Left cardiac atrium (tissue), 4 donors: ENCODE measurements around the gene ENO1. TPM values are rescaled to one million over a fixed set of nuclear protein-coding genes. Genes with fewer than 3 reads are reported as not detected.
A peak's percentile ranks its signal among the peaks of the same experiment; 100 is the strongest.
"Not testable (repeated sequence)": the region's sequence is repeated elsewhere in the genome, so short reads cannot be mapped to it uniquely, and the experiment has no call there.

Source experiments
- ATAC-seq, 2 donors: fragments of 200-7000 bp; cut with Tn5 transposase; one replicate each; pipeline ENCODE4 v1.9.1; 2020; ENCODE audit warnings: mild to moderate bottlenecking in 2 of 2, moderate library complexity in 2 of 2
- DNase-seq: peaks from one replicate; pipeline ENCODE4 v3.0.0-alpha.2; 2020
- intact Hi-C, 2 donors: fragments of 100-400 bp; cut with DNase I; formaldehyde crosslinking; loops; one replicate each; pipeline versions ENCODE4 v1.14.1 to v1.15.1; 2022 to 2023
- total RNA-seq, 2 donors: library from RNA; stranded (reverse); fragmentation: NEBNext Ultra II Directional; extraction: Animal tissue kit (Norgen Biotek cat#: 25700); gene quantifications; one replicate each; pipeline ENCODE4 v1.2.1, GENCODE V29; 2021
- donor health status: DM: no; HTN: yes; CAD: no.
- donor health status: DM: no; HTN: yes; CAD: no; lungs with severe emphysema.
- donor health status: DM: yes; HTN: yes; CAD: no.
- donor health status: Dilated cardiomyopathy.

Gene ENO1
- total RNA-seq, 2 donors from 2014 or later: 242 to 476 TPM

DNA sequence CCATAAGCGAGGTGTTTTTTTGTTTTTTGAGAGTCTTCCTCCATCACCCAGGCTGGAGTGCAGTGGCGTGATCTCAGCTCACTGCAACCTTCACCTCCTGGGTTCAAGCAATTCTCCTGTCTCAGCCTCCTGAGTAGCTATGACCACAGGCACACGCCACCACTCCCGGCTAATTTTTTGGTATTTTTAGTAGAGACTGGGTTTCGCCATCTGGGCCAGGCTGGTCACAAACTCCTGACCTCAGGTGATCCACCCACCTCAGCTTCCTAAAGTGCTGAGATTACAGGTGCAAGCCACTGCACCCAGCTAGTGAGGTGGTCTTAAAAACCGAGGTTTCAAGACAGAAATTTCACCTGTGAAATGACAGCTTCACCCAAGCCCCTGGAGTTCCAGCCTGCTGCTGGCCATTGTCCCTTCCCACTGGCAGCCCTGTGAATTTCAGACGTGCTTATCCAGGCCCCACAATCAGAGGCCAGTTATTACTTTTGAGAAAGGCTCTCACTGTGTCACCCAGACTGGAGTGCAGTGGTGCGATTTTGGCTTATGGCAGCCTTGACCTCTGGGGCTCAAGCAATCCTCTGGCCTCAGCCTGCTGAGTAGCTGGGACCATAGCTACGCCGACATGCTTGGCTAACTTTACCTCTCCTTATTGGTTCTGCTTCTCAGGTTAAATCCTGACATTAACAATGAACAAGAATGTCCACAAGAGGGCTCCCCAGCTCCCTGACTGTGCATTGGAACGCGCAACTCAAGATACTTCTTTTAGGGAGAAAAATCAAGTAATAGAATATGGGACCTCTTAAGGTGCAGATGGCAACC is 19.4 kb downstream of the ENO1 start:
- intact Hi-C loops: no loop called here
- DNase-seq (no peak), ATAC-seq (peak; percentile 30 to 38)

DNA sequence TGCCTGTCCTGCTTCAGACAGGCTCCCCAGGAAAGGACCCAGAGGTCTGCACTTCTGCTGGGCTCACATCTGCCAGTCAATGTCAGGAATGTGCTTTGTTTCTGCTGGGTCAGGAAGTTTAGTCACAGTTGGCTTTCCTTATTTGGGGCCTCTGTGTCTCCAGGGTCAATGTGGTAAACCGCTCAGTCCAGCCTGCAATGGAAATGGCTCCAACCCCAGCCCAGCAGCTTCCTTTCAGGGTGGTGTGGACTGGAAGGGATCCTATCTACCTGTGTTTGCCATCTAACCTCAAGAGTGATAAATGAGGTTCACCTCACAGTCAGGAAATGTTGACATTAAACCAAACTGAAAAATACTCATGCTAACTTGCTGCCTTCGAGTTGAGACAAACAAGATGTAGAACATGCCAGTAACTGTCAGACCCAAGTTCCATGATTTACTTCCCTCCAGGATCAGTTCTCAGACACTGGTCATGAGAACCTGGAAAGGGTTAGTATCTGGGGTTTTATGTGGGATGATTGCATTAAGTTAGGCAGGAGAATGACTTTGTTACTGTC is 20.3 kb downstream of the ENO1 start:
- no peak for DNase-seq
- intact Hi-C loops: no loop called here
- ATAC-seq: peak; percentile 61 to 66

DNA sequence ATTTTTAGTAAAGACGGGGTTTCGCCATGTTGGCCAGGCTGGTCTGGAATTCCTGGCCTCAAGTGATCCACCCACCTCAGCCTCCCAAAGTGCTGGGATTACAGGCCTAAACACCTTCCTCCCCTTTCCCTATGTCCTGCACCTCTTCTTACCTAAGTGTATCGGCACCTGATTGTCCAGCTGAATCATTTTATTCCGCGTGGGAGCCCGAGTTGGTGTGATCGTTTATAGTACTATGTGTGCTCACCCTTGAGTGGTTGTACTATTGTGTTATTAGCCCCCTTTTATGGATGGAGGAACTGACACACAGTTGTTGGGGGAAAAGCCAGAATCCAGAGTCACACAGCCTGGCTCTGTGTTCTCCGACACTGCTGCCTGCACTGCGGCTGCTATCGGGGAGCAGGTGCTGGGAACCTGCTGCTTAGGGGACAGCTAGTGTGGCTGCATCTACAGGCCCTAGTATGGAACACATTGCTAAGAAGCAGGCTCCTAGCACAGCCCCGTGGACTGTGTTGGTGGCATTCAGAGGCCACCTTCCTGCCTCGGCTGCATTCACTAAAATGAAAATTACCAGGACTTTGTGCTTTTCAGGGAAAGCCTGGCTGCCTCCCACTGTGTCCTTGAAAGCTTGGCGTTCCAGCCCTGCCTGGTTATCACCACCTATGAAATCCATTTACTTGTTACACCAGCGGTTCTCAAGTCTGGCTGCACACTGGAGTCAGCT is 21.6 kb downstream of the ENO1 start:
- intact Hi-C loops: no loop called here
- ATAC-seq (no peak), DNase-seq (no peak)

DNA sequence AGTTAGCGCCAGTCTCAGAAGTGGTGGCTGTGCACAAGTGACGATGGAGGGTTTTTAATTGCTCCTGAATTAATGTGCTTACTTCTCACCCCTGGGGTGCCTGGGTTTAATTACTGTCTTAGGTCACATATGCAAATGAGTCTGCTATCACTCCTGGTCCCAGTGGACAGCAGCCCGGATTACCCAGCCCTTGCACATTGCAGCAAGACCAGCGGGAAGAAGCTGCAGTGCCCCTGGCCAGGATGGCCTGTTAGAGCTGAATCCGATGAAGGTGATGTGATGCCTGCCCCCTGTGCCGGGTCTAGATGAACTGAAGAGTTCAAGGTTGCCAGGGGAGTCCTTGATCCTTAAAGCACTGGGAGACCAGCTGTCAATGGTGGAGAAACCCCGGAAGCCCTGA is 24.2 kb downstream of the ENO1 start:
- ATAC-seq: no peak
- intact Hi-C loops: no loop called here
- DNase-seq: no peak

DNA sequence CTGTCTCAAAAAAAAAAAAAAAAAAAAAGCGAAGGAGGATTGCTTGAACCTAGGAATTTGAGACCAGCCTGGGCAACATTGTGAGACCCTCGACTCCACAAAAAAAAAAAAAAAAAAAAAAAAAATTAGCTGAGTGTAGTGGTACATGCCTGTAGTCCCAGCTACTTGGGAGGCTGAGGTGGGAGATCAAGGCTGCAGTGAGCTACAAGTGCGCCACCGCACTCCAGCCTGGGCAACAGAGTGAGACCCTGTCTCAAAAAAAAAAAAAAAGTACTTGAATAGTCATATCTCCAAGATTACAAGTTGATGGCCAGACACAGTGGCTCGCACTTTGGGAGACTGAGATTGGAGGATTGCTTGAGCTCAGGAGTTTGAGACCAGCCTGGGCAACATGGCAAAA is 27.4 kb downstream of the ENO1 start:
- DNase-seq: no peak
- ATAC-seq: no peak
- intact Hi-C loops: no loop called here

DNA sequence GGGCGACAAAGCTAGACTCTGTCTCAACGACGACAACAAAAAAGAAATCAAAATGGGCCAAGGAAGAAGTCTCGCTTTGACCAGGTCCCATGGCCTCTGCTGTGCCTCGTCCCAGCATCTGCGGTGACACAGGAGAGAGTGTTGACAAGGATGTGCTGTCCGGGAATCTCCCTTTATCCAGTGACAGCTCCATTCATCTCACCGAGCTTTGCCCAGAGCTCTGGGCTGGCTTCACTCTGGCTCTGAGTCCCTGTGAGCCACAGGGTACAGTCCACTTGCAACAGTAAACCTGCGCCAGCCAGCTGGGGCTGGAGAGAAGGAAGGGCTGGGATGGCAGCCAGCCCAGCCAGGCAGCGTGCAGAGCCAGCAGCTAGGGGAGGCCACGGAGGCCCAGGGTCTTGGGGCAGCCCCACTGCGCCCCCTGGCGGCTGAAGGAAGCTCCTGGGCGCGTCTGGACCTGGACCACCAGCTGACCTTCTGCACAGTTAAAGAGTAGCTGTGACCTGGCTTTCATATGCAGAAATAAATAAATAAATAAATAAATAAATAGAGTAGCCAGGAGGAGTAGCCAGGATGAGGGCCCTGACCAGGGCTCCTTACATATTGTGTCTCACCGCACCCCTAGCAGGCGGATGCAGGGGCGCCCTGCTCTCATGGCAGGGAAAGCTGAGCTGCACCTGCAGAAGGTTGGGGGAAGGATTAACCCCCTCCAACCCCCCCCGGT is 29.7 kb downstream of the ENO1 start:
- DNase-seq (peak; percentile 94), ATAC-seq (peak; percentile 97 to 98)
- intact Hi-C loops: loop anchor here in 1 of 2 donors (10.0 kb wide), 2 partner anchors 124 to 294 kb away; no protein-coding TSS in a partner anchor

DNA sequence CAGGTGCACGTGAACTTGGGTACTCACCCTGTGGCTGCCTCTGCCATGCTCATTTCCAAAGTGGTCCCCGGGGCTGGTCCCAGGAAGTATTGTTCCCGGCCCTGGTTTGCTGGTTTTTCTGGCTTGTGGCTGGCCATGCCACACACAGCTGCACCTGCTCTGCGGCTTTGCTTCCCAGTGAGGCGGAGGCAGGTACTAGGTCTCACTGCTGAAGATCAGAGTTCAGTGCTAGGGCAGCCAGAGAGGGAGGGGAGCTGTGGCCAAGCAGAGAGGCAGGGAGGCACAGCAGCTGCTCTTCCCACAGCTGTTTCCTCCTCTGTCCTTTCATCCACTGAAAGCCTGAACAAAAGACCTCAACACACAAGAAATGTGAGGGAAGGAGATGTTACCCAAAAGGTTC is 30.5 kb downstream of the ENO1 start:
- ATAC-seq (peak in 1 of 2 donors; percentile 7), DNase-seq (no peak)
- intact Hi-C loops: loop anchor here in 1 of 2 donors (10.0 kb wide), 2 partner anchors 123 to 293 kb away; no protein-coding TSS in a partner anchor

DNA sequence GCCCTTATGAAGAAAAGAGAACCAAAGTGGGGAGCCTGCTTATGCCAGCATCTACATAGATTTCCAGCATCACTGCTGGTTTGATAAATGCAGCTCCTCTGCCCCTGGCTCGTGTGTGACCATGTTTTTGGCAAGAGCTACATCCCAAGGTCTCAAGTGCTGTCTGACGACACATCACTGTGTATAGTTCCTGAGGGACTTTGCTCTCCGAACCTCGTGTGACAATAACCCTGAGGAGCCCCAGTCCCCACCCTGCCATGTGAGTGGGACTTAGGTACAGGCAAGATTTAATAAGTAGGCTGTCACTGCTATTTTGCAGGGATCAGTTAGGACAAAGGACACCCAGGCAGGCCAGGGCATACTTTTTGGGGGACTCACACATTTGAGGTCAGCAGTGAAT is 32.2 kb downstream of the ENO1 start:
- intact Hi-C loops: loop anchor here in 1 of 2 donors (10.0 kb wide), 2 partner anchors 121 to 291 kb away; no protein-coding TSS in a partner anchor
- ATAC-seq: no peak

DNA sequence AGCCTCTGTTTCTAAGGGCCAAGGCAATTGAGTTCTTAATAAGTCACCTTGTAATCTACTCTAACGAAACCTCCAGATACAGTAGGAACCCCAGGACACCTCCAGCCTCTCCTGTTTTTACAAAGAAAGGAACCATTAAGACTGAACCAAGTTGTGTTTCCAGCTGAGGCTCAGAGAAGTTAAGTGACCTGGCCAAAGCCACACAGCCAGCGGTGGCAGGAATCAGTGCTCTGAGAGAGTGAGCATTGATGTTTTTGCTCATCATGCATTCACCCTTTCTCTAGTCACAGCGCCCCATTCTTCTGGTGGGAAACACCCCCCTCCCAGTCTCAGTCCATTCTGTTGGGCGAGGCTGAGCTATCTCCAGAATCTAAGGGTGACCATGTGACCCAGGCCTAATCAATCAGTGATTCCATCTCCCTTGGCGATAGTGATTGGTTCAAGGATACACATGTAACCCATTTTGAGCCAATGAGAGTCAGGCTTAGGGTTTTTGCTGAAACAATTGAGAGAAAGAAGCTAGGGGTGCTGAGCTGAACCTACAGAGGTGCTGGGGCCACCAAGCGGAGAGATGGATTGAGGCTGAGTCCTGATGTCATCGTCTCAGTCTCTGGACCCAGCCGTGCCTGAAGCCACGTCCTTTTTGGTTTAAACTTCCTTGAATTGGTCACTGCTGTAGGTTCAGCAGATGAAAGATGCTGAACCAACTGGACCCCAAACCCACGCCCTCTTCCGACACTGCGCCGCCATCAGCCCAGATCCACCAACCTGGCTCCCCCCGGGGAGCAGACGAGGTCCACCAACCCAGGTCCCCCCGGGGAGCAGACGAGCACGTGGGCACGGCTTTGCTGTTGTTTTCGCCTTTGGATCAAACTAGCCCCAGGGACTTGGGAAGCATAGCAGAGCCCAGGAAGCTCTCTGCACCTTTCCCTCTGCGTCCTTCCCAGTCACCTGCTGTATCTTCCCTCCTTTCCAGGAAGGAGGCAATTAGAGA is 33.1 kb downstream of the ENO1 start:
- ATAC-seq (no peak), DNase-seq (no peak)
- intact Hi-C loops: loop anchor here in 1 of 2 donors (10.0 kb wide), 2 partner anchors 121 to 291 kb away; no protein-coding TSS in a partner anchor

More for the DNA sequence above, 32.2 kb downstream of the ENO1 start:
- DNase-seq: no peak

DNA sequence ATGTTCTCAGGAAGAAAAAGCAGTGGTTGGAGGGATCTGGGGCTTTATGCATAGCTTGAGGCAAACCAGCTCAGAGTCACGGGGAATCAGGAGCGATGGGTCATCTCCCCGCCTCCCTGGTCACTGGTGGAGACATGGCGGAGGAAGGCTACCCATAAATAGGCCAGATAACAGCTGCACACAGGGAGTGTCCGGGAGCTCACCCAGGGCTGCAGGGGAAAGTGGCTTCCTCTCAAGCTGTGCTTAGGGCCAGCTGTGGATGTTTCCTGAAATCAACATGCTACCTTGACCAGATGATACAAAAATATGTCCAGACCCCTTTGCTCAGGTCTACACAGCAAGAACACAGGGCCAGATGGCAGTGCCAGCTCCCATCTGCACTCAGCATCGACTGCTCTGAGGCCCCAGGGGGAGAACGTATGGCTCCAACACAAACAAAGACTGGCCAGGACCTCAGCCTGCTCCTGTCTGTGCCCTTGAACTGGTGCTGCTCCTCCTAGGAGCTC is 33.9 kb downstream of the ENO1 start:
- intact Hi-C loops: loop anchor here in 1 of 2 donors (10.0 kb wide), 2 partner anchors 120 to 290 kb away; no protein-coding TSS in a partner anchor
- peak in 1 of 2 donors; percentile 49 for ATAC-seq
- peak; percentile 40 for DNase-seq

DNA sequence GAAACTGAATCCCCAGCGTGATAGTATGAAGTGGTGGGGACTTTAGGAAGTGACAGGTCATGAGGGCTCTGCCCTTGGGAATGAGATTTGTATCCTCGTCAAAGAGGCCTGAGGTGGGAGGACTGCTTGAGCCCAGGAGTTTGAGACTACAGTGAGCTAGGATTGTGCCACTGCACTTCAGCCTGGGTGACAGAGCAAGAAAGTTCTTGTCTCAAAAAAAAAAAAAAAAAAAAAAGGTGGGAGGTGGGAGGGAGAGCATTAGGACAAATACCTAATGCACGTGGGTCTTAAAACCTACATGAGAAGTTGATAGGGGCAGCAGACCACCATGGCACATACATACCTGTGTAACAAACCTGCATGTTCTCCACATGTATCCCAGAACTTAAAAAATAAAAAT is 37.1 kb downstream of the ENO1 start:
- no peak for DNase-seq
- intact Hi-C loops: loop anchor here in 1 of 2 donors (10.0 kb wide), 2 partner anchors 117 to 287 kb away; no protein-coding TSS in a partner anchor
- ATAC-seq: no peak

DNA sequence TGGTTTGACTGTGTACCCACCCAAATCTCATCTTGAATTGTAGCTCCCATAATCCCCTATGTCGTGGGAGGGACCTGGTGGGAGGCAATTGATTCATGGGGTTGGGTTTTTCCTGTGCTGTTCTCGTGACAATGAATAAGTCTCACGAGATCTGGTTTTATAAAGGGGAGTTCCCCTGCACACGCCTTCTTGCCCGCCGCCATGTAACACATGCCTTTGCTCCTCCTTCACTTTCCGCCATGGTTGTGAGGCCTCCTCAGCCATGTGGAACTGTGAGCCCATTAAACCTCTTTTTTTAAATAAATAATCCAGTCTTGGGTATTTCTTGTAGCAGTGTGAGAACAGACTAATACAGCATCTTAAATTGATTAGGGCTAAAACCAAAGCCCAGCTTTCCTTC is 38.5 kb downstream of the ENO1 start:
- ATAC-seq: no peak
- DNase-seq: no peak
- intact Hi-C loops: loop anchor here in 1 of 2 donors (10.0 kb wide), 2 partner anchors 115 to 285 kb away; no protein-coding TSS in a partner anchor

DNA sequence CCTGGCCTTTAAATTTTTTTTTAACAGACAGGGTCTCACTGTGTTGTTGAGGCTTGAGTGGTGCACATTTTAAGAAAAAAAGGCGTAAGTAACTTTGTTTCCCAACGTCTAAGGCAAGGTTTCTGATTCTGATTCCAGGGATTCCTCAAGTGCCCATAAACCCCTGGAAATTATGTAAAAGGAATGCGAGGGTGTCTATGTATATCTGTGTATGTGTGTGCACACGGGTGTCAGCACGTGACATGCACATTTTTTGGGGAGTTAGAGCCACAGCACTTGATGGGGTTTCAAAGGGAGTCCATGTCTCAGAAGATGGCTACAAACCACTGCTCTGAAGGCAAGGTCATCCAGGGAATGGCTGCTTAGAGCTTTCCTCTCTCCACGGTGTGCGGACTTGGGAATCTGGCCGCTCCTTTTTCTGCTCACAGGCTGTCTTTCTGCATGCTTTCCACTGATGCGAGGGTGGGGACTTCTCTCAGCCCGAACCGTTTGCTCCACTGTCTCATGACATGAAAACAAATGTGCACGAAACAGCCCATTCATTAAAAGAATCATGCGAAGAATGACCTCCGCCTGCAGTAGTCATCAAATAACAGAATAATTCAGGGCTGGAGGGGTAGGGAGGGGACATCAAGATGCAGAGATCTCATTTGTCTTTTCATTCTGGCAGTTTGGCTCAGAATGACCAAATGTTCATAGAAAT is 42.4 kb downstream of the ENO1 start:
- no peak for ATAC-seq
- no peak for DNase-seq
- intact Hi-C loops: no loop called here

DNA sequence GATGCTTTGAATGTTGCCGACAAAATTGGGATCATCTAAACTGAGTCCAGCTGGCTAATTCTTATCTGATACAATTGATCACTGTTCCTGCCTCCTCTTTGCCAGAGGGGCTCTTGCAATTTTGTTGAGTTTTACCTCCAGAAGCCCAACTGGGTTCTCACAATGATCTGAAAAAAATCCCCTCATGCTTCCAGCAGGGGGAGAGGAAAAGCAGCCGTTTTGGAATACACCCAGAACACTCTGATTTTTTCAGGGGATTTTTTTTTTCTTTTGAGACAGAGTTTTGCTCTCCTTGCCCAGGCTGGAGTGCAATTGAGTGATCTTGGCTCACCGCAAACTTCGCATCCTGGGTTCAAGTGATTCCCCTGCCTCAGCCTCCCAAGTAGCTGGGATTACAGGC is 47.1 kb downstream of the ENO1 start:
- intact Hi-C loops: no loop called here
- DNase-seq: no peak
- no peak for ATAC-seq

DNA sequence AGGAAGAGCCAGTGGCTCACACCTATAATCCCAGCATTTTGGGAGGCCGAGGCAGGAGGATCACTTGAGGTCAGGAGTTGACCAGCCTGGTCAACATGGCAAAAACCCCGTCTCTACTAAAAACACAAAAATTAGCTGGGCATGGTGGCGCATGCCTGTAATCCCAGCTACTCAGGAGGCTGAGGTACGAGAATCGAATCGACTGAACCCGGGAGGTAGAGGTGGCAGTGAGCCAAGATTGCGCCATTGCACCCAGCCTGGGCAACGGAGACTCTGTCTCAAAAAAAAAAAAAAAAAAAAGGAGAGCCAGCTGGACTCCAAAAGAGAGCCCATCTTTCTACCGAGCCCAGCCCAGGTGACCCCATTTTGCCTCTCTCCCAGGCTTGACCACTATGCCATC is 47.8 kb downstream of the ENO1 start:
- intact Hi-C loops, ATAC-seq, DNase-seq: not testable (repeated sequence)

DNA sequence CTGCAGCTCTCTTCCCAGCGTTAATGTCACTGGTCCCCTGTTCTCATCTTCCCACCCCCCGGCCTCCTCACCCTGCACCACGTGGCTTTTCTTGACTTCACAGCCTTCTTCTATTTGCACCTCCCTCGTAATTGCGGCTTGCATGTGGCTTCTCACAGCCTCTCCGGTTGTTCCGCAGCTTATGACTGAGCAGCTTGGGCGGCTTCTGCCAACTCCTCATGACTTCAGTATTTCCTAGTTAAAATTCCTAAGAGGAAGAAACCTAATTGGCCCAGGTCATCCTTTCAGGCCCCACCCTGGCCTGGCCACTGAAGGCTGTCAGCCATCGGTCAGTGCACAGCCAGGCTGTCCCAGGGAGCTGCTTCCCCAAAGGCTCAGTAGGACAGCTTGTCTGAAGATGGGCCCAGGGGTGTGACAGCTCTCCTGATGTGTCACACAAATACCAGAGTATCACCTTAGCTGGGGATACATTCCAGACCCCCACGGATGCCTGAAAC is 52.5 kb downstream of the ENO1 start:
- ATAC-seq (peak in 1 of 2 donors; percentile 55), DNase-seq (peak; percentile 55)
- intact Hi-C loops: no loop called here

DNA sequence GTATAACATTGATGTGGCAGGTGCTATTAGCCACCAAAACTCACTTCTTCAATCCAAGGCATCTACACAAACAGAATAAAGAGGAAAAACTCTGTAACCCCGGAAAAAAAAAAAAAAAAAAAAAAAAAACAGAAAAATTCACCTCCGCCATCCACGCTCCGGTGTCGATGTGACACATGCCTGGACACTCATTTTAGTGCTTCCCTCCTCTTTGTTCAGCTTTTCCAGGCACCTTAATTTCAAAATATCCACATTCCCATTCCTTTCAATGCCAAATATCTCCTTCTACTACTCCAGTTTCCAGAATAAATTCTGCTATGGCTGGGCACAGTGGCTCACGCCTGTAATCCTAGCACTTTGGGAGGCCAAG is 55.2 kb downstream of the ENO1 start:
- no peak for ATAC-seq
- intact Hi-C loops: no loop called here
- no peak for DNase-seq
